Subcutaneous preadipocyte (primary cell): Measurements from ENCODE around the gene GCC1. TPM values are rescaled to one million over a fixed set of nuclear protein-coding genes. Genes with fewer than 3 reads are reported as not detected.

ENCODE experiments used
- total RNA-seq: library from RNA; depleted of rRNA; stranded (reverse); fragments of >200 nt; gene quantifications from 2 replicates; pipeline ENCODE4 v1.2.3, GENCODE V29; 2012

GCC1 gene
- total RNA-seq, result 10.7 and 13.9 TPM in 2 replicates

DNA sequence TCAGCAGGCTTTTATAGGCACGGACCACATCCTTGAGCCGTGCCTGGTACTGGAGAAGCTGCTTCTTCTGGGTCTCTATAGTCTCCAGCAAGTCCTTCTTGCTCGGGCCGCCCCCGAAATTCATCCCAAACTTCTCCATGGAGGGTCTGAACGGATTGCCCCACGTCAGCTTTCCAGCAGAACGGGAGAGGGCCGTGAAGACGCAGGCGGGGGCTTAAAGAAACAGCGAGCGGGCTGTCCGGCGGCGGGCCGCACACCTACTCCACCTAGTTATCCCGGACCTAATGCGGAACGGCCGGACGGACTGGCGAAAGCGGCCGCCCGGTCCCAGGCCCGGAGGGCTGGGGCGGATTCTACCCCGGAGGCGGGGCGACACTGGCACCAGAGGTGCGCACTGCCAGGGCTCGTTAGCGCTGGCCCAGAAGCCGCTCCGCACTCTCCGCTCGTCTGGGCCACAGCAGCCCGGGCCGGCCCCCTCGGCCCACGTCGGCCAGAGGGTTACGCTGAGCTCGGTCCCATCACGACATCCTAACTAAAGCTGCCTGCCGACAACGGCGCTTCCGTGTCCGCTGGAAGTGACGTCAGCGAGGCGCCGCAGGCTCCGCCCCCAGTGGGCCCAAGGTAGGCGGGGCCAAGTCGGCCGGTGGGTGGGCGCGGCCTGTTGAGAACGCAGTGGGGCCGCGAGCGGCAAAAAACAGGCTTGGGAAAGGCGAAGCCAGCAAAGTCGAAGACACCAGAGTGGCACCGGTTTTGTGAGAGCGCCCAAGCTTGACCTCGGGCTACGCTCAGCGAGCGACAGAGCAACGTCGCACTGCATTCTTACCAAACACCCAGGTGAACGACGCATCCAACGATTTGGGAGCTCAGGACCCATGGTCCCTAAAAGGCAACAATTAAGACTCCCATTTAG, at the start of gene GCC1:
GCC1 (minus strand) TSS at position 553 of the 910 bp plus-strand sequence; CDS start at position 139, 414 bp downstream.

DNA sequence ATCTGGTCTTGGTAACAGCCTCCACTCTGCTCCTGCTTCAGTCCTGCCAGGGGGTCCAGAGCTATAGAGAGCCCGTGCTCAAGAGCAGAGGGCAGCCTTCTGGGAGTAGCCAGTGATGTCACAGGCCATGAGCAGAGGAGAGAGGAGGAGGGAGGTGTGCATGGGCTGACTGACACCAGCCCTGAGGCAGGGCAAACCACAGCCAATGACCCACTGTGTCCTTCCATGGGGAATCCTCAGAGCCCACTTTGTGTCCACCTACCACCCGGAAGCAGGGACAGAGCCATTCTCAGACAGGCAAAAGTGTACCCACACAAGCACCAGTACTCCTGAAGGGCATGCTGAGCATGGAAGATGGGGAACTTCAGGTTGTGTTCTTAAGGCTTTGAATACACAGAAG, 32.6 kb upstream of the GCC1 start, which contains the start of gene PAX4:
PAX4 (minus strand) TSS at position 101 of the 400 bp plus-strand sequence. CDS start 2,214 bp downstream, outside the sequence.

GRCh38 chr7:127588019-127588696, 2.8 kb upstream of the GCC1 start, which contains the start of gene ARF5:
Gene ARF5, plus strand, starts transcription at chr7:127588411. Its CDS starts 88 bp downstream, at chr7:127588499.

Other genes starting within 250 kb of the GCC1 start
- gene ZNF800, start 192.9 kb downstream of the GCC1 start, total RNA-seq, result 20.9 and 33.6 TPM in 2 replicates
- 91.7 and 118 TPM in 2 replicates for gene ARF5, start 2.8 kb upstream of the GCC1 start, total RNA-seq
- gene FSCN3, start 8.1 kb upstream of the GCC1 start, total RNA-seq, result 0.73 and 1.2 TPM in 2 replicates
- not detected in 2 replicates for gene PAX4, start 32.5 kb upstream of the GCC1 start, total RNA-seq
- gene SND1, start 66.6 kb upstream of the GCC1 start, total RNA-seq, result 204 and 267 TPM in 2 replicates